Ishikawa (cell line): ENCODE data around the gene GNAT2.

ENCODE experiments used
- CEBPB ChIP-seq: IDR thresholded peaks from 2 replicates; pipeline ENCODE4 v1.6.1; 2012
- CREB1 ChIP-seq: IDR thresholded peaks from 2 replicates; pipeline ENCODE4 v1.6.1; 2012; ENCODE audit warnings: low read depth
- EGR1 ChIP-seq: IDR thresholded peaks from 2 replicates; pipeline ENCODE4 v1.6.1; 2012
- EP300 ChIP-seq: IDR thresholded peaks from 2 replicates; pipeline ENCODE4 v1.6.1; 2012; ENCODE audit warnings: borderline replicate concordance
- FOXM1 ChIP-seq: IDR thresholded peaks from 2 replicates; pipeline ENCODE4 v1.6.1; 2012; ENCODE audit warnings: low read depth, borderline replicate concordance
- NFIC ChIP-seq: IDR thresholded peaks from 2 replicates; pipeline ENCODE4 v1.6.1; 2012
- RAD21 ChIP-seq: IDR thresholded peaks from 2 replicates; pipeline ENCODE4 v1.6.1; 2012; ENCODE audit warnings: low read depth
- REST ChIP-seq: IDR thresholded peaks from 2 replicates; pipeline ENCODE4 v1.6.1; 2012; ENCODE audit warnings: low read depth, mild to moderate bottlenecking
- TAF1 ChIP-seq: IDR thresholded peaks from 2 replicates; pipeline ENCODE4 v1.6.1; 2012; ENCODE audit warnings: low read depth, mild to moderate bottlenecking
- TCF12 ChIP-seq: IDR thresholded peaks from 2 replicates; pipeline ENCODE4 v1.6.1; 2012; ENCODE audit warnings: low read depth
- TEAD4 ChIP-seq: IDR thresholded peaks from 2 replicates; pipeline ENCODE4 v1.6.1; 2012
- YY1 ChIP-seq: IDR thresholded peaks from 2 replicates; pipeline ENCODE4 v1.6.1; 2012; ENCODE audit warnings: low read depth
- ZBTB7A ChIP-seq: IDR thresholded peaks from 2 replicates; pipeline ENCODE4 v1.6.1; 2012; ENCODE audit warnings: low read depth
- TF ChIP-seq, protein P1 (sequence below): IDR thresholded peaks from 2 replicates; pipeline ENCODE4 v1.6.1; 2012
- TF ChIP-seq, protein P2 (sequence below): IDR thresholded peaks from 2 replicates; pipeline ENCODE4 v1.6.1; 2012

GNAT2 gene

DNA sequence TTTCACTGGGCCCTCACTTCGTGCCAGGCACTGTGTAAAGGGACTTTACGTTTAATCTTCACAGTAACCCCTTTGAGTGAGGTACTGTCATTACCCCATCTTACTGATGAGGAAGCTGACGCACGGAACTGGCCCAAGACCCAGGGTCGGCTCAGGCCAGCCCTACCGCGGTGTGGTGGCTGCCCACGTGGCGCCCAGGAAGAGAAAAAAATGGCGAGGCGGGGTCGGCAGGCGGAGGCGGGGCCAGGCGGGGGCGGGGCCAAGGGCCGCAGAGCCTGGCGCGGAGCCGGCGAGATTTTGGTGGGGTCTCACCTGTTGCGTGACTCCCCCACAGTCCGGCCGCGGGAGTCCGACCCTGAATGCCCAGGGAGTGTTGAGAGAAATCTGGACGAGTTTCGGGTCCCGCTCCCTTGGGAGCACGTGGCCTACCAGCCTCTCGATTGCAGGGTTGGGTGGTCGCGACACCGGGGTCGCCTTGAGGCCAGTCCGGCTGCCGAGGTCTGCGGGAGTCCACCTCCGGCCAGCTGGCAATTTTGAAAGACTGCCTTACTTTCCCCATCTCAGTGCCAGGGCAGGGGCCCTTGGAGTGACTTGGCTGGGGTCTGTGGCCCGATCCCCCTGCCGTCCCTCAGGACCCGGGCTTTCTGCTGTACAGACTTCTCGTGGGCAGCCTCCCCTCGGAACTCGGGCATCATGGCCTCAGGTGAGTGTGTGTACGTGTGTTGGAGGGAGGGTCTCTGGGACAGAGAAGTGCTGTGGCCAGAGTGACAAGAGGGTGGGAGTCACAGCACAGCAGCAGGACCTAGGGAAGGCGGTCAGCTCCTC is at the start of gene GNAT2, which contains the start of gene AMPD2:
GNAT2 (minus strand) TSS at position 41 of the 825 bp plus-strand sequence. CDS start 6,746 bp downstream, outside the sequence.
AMPD2 (plus strand) TSS at position 262 of the 825 bp plus-strand sequence. CDS start 1,339 bp downstream, outside the sequence.
- TF ChIP-seq EGR1 = 0 out of 2 replicates have a peak, but pooled peaks have one; percentile 22
- TF ChIP-seq RAD21 = no peak
- TF ChIP-seq TCF12 = no peak; the same call in 1 of the 2 replicates
- TF ChIP-seq CEBPB = no peak
- TF ChIP-seq TAF1 = peak; percentile 63
- TF ChIP-seq CREB1 = no peak
- TF ChIP-seq, protein P1, sequence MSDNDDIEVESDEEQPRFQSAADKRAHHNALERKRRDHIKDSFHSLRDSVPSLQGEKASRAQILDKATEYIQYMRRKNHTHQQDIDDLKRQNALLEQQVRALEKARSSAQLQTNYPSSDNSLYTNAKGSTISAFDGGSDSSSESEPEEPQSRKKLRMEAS = peak; percentile 98
- TF ChIP-seq ZBTB7A = peak; percentile 94; the same call in 1 of the 2 replicates
- TF ChIP-seq EP300 = peak; percentile 29; the same call in 1 of the 2 replicates
- peak; percentile 69 for TF ChIP-seq YY1
- TF ChIP-seq REST = no peak
- TF ChIP-seq FOXM1 = no peak
- no peak for TF ChIP-seq TEAD4
- TF ChIP-seq, protein P2, sequence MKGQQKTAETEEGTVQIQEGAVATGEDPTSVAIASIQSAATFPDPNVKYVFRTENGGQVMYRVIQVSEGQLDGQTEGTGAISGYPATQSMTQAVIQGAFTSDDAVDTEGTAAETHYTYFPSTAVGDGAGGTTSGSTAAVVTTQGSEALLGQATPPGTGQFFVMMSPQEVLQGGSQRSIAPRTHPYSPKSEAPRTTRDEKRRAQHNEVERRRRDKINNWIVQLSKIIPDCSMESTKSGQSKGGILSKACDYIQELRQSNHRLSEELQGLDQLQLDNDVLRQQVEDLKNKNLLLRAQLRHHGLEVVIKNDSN = peak; percentile 91
- 0 out of 2 replicates have a peak, but pooled peaks have one; percentile 22 for TF ChIP-seq NFIC

DNA sequence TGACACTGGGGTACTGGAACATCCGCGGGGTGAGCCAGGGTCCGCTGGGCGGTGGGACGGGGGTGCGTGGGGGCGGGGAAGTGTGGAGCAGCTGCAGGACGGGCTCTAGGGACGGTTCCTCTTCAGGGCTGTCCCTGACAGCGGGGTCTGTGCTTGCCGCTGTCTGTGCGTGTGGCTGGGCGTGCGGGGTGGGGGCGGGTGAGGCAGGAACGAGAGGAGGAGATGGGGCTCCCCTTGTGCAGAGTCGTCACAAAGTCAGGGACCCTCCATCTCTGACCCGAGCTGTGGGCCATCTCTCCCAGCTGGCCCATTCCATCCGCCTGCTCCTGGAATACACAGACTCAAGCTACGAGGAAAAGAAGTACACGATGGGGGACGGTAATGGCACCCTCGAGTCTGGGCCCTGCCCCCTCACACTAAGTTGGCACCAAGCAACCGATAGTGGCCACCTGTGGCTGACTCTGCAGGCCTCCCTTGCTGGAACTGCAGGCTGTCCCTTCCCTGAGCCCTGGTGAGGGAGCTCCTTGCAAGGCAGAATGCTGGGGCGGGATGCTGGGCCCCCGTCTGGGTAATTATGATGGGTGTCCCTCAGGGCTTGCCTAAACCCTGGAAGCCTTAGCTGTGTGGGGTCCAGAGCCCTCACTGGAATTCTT is 48.8 kb upstream of the GNAT2 start:
- TF ChIP-seq EP300 (no peak), CEBPB (no peak), CREB1 (no peak), RAD21 (no peak), REST (no peak), NFIC (no peak), TAF1 (no peak), YY1 (no peak), ZBTB7A (no peak)
- TF ChIP-seq, protein P1 = no peak
- TF ChIP-seq, protein P2 = no peak

DNA sequence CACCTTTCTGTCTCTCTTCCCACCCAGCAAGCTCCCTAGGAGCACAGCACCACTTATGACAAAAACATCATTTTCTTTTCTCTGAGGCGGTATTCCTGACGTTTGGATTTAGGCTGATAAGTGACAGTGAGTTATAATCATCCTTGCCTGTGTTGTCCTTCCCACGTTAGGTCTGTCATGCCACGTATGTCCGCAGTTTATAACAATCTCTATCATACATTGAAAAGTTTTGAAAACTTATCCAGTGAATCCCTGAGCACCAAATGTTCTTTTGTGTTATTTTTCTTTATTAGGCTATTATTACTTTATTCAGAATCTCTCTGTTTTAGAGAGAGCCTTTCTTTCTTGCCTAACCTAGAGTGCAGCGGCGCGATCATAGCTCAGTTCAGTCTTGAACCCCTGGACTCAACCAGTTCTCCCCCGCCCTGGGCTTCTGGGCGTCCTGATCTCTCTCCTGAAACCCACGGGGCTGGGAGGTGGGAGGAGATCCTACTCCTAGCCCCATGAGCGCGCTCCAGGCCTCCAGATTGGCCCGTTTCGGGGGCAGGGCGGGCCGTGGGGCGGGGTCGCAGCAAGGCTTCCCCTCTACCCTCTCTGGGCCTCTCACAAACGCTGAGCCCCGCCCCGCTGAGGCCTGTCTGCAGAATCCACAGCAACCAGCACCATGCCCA is 48.2 kb upstream of the GNAT2 start, which contains the start of gene GSTM2:
GSTM2 (plus strand) TSS at position 606 of the 671 bp plus-strand sequence; CDS start at position 665, 59 bp downstream.
- TF ChIP-seq, protein P2 = no peak
- TF ChIP-seq EP300 = no peak
- TF ChIP-seq NFIC = no peak
- TF ChIP-seq RAD21 = no peak
- no peak for TF ChIP-seq TCF12
- TF ChIP-seq CEBPB = no peak
- TF ChIP-seq CREB1 = no peak
- no peak for TF ChIP-seq EGR1

DNA sequence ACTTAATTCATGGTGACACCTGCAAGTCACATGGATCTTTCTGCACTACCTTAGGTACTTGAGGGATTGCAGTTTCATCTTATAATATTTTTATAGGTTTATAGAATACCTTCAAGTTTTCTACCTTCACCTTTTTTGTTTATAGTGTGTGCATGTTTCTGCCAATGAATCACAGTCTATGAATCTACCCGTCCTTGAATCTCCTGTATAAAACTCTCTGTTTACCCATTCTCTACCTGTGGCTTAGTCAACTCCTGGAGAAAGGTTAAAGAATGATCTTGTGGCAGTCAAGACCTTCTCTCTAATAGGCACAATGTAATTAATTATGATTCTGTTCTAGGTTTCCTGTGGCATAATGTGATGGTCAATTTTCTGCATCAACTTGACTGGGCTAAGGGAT is 45.3 kb upstream of the GNAT2 start:
- TF ChIP-seq CREB1 (no peak), NFIC (no peak), EGR1 (no peak), ZBTB7A (no peak), REST (no peak), TEAD4 (no peak), YY1 (no peak)
